Measurements from ENCODE around the gene GJA4.

Gene GJA4

GRCh38 chr1:34794001-34794789 is 1.4 kb downstream of the GJA4 start:
- ATAC-seq (ENCODE audit: insufficient read depth, low read depth) (no peak), DNase-seq (no peak)
- H3K79me2 ChIP-seq (ENCODE audit: insufficient read depth, low read length) = no peaks in the 10 kb centered on the region
- TF ChIP-seq CTCF (IDR thresholded peaks at IDR 0.05; ENCODE audit: borderline replicate concordance, extremely low read depth, low read length, poor library complexity, severe bottlenecking) = no peak
- TF ChIP-seq EZH2 (IDR thresholded peaks at IDR 0.05; ENCODE audit: borderline replicate concordance, low read depth, low read length, severe bottlenecking) = no peak
- no peak overlapping the region for H3K4me3 ChIP-seq (ENCODE audit: low read depth in 1 of 2, low read length in 2 of 2)
- no peaks in the 10 kb centered on the region for H3K9me3 ChIP-seq (ENCODE audit: insufficient read depth, low read length, severe bottlenecking)
- H3K27me3 ChIP-seq (ENCODE audit: insufficient read depth, low read length, poor library complexity) = no peaks in the 10 kb centered on the region
- H3K36me3 ChIP-seq (ENCODE audit: insufficient read depth, low read length) = no peaks in the 10 kb centered on the region
- no peak overlapping the region for H3K9ac ChIP-seq (ENCODE audit: low read depth, low read length)
- H3K4me1 ChIP-seq (ENCODE audit: insufficient read depth, low read length) = no peaks in the 10 kb centered on the region
- no peak overlapping the region for H3K27ac ChIP-seq (ENCODE audit: low read length)
- H3K4me2 ChIP-seq (ENCODE audit: insufficient read depth, low read length) = no peak overlapping the region
- no peak overlapping the region for H2AFZ ChIP-seq (ENCODE audit: low read depth, low read length)
- H4K20me1 ChIP-seq (ENCODE audit: insufficient read depth, low read length) = peaks cover 5% of the 10 kb centered on the region; the same call in 1 of the 2 replicates

GRCh38 chr1:34794790-34795180 is 2.0 kb downstream of the GJA4 start:
- Histone ChIP-seq H4K20me1 (ENCODE audit: insufficient read depth, low read length) (peaks cover 5% of the 10 kb centered on the region; the same call in 1 of the 2 replicates), H3K4me1 (ENCODE audit: insufficient read depth, low read length) (no peaks in the 10 kb centered on the region), H3K36me3 (ENCODE audit: insufficient read depth, low read length) (no peaks in the 10 kb centered on the region), H3K79me2 (ENCODE audit: insufficient read depth, low read length) (no peaks in the 10 kb centered on the region), H3K27me3 (ENCODE audit: insufficient read depth, low read length, poor library complexity) (no peaks in the 10 kb centered on the region), H3K27ac (ENCODE audit: low read length) (no peak overlapping the region), H2AFZ (ENCODE audit: low read depth, low read length) (no peak overlapping the region), H3K9me3 (ENCODE audit: insufficient read depth, low read length, severe bottlenecking) (no peaks in the 10 kb centered on the region), H3K9ac (ENCODE audit: low read depth, low read length) (no peak overlapping the region), H3K4me3 (ENCODE audit: low read depth in 1 of 2, low read length in 2 of 2) (no peak overlapping the region), H3K4me2 (ENCODE audit: insufficient read depth, low read length) (no peak overlapping the region)
- TF ChIP-seq CTCF (IDR thresholded peaks at IDR 0.05; ENCODE audit: borderline replicate concordance, extremely low read depth, low read length, poor library complexity, severe bottlenecking) (no peak), EZH2 (IDR thresholded peaks at IDR 0.05; ENCODE audit: borderline replicate concordance, low read depth, low read length, severe bottlenecking) (no peak)
- DNase-seq = no peak
- no peak for ATAC-seq (ENCODE audit: insufficient read depth, low read depth)

GRCh38 chr1:34795916-34796315 is 3.1 kb downstream of the GJA4 start:
- TF ChIP-seq EZH2 (IDR thresholded peaks at IDR 0.05; ENCODE audit: borderline replicate concordance, low read depth, low read length, severe bottlenecking) (no peak), CTCF (IDR thresholded peaks at IDR 0.05; ENCODE audit: borderline replicate concordance, extremely low read depth, low read length, poor library complexity, severe bottlenecking) (no peak)
- no peak overlapping the region for H3K4me2 ChIP-seq (ENCODE audit: insufficient read depth, low read length)
- H3K27me3 ChIP-seq (ENCODE audit: insufficient read depth, low read length, poor library complexity) = no peaks in the 10 kb centered on the region
- H3K9me3 ChIP-seq (ENCODE audit: insufficient read depth, low read length, severe bottlenecking) = no peaks in the 10 kb centered on the region
- H2AFZ ChIP-seq (ENCODE audit: low read depth, low read length) = no peak overlapping the region
- no peak overlapping the region for H3K27ac ChIP-seq (ENCODE audit: low read length)
- H3K4me1 ChIP-seq (ENCODE audit: insufficient read depth, low read length) = no peaks in the 10 kb centered on the region
- no peak overlapping the region for H3K4me3 ChIP-seq (ENCODE audit: low read depth in 1 of 2, low read length in 2 of 2)
- H3K9ac ChIP-seq (ENCODE audit: low read depth, low read length) = no peak overlapping the region
- H3K79me2 ChIP-seq (ENCODE audit: insufficient read depth, low read length) = no peaks in the 10 kb centered on the region
- DNase-seq (no peak), ATAC-seq (ENCODE audit: insufficient read depth, low read depth) (no peak)
- H4K20me1 ChIP-seq (ENCODE audit: insufficient read depth, low read length) = peaks cover 5% of the 10 kb centered on the region; the same call in 1 of the 2 replicates
- H3K36me3 ChIP-seq (ENCODE audit: insufficient read depth, low read length) = no peaks in the 10 kb centered on the region

Measured in DND-41 (cell line).